HepG2 (cell line): Measurements from ENCODE around the gene BBLN. TPM values are rescaled to one million over a fixed set of nuclear protein-coding genes. Genes with fewer than 3 reads are reported as not detected.

Source experiments
- ATAC-seq: fragments of 200-7000 bp; cut with Tn5 transposase; 3 replicates; pipeline ENCODE4 v1.9.1; 2020; ENCODE audit warnings: mild to moderate bottlenecking, moderate library complexity
- BruUV-seq: library from RNA; stranded (reverse); fragments of 400-500 nt; replicated peaks from 2 replicates; lab custom pipeline; 2021; lab: Mats Ljungman, UMichigan
- CTCF ChIA-PET: fragments of 300-600 bp; formaldehyde crosslinking; extraction: SDS; loops from one replicate; lab custom pipeline; 2021; ENCODE audit warnings: low total read pairs, inconsistent platforms, low intra/inter-chr PET ratio; lab: Yijun Ruan, JAX
- POLR2A ChIA-PET: fragments of 350-600 bp; sonication (Branson Sonifier 250); formaldehyde crosslinking; loops from one replicate; lab custom pipeline; 2020; ENCODE audit warnings: antibody characterized with exemption, inconsistent platforms; lab: Yijun Ruan, JAX
- DNase-seq: peaks from one replicate; pipeline ENCODE4 v3.0.0-alpha.2; 2015; ENCODE audit warnings: low spot score
- FAIRE-seq: peaks from 3 replicates; lab custom pipeline; 2011; peaks lifted over from hg19 to GRCh38; lab: Jason Lieb, UNC
- H2AFZ ChIP-seq: one replicate; pipeline ENCODE4 v1.6.1; 2011; ENCODE audit warnings: low read length, inconsistent platforms
- H3K27ac ChIP-seq: fragments of 300-600 bp; 3 replicates; pipeline ENCODE4 v1.8.0; 2011; ENCODE audit warnings: mixed run types, mild to moderate bottlenecking, mixed read lengths, low read length, inconsistent platforms; ENCODE audit not compliant: insufficient read depth; ENCODE audit errors: extremely low read length
- H3K27me3 ChIP-seq, 2 experiments: fragments of 200-600 bp in 1 of 2; 2 replicates in 1 of 2; 3 replicates in 1 of 2; pipeline versions ENCODE4 v1.6.0 to v1.8.0; 2011; ENCODE audit warnings: low read length in 2 of 2, mild to moderate bottlenecking in 2 of 2, moderate library complexity in 2 of 2, inconsistent platforms in 1 of 2; ENCODE audit not compliant: insufficient read depth in 2 of 2, control insufficient read depth in 1 of 2
- H3K36me3 ChIP-seq, 2 experiments: fragments of 200-600 bp in 1 of 2; replicated peaks in 1 of 2; 2 replicates in 1 of 2; 3 replicates in 1 of 2; pipeline versions ENCODE4 v1.5.1 to v1.8.0; 2011; ENCODE audit warnings: low read length in 2 of 2, inconsistent platforms in 1 of 2; ENCODE audit not compliant: insufficient read depth in 2 of 2, control insufficient read depth in 1 of 2
- H3K4me1 ChIP-seq: 2 replicates; pipeline ENCODE4 v1.5.1; 2012; ENCODE audit warnings: low read length, inconsistent platforms; ENCODE audit not compliant: insufficient read depth
- H3K4me2 ChIP-seq: 2 replicates; pipeline ENCODE4 v1.6.0; 2011; ENCODE audit warnings: low read depth, low read length, inconsistent platforms
- H3K4me3 ChIP-seq, 3 experiments: fragments of 200-600 bp in 1 of 3; sonication (generic), shearing (Covaris generic) in 1 of 3; replicated peaks in 1 of 3; 2 replicates each; pipeline ENCODE4 v1.5.1; 2011 to 2016; ENCODE audit warnings: low read length in 3 of 3, inconsistent platforms in 2 of 3, low read depth in 2 of 3, mild to moderate bottlenecking in 2 of 3, control low read depth in 1 of 3, mixed read lengths in 1 of 3; ENCODE audit not compliant: insufficient read depth in 1 of 3
- H3K79me2 ChIP-seq: one replicate; pipeline ENCODE4 v1.6.1; 2011; ENCODE audit warnings: low read length, inconsistent platforms; ENCODE audit not compliant: insufficient read depth
- H3K9ac ChIP-seq: 2 replicates; pipeline ENCODE4 v1.6.0; 2011; ENCODE audit warnings: mild to moderate bottlenecking, low read depth, low read length, inconsistent platforms; ENCODE audit not compliant: insufficient read depth
- H3K9me3 ChIP-seq: 2 replicates; pipeline ENCODE4 v1.5.1; 2012; ENCODE audit warnings: mild to moderate bottlenecking, low read length
- H4K20me1 ChIP-seq: 2 replicates; pipeline ENCODE4 v1.6.0; 2011; ENCODE audit warnings: inconsistent platforms, mild to moderate bottlenecking, low read length, moderate library complexity; ENCODE audit not compliant: insufficient read depth
- AGO1 ChIP-seq: fragments of 200-400 bp; formaldehyde crosslinking; IDR thresholded peaks from 2 replicates; pipeline ENCODE4 v1.6.1; 2017; ENCODE audit warnings: mild to moderate bottlenecking, low read depth, low read length, moderate library complexity; ENCODE audit not compliant: poor library complexity, severe bottlenecking
- ARHGAP35 ChIP-seq: sonication (generic); formaldehyde crosslinking; IDR thresholded peaks from 2 replicates; pipeline ENCODE4 v1.9.0; 2022; ENCODE audit warnings: mild to moderate bottlenecking, inconsistent platforms, moderate library complexity, missing genetic modification reagents, borderline replicate concordance
- BORCS8-MEF2B ChIP-seq: sonication (generic); formaldehyde crosslinking; IDR thresholded peaks from 2 replicates; pipeline ENCODE4 v1.8.0; 2022; ENCODE audit warnings: mild to moderate bottlenecking, missing genetic modification reagents
- JUN ChIP-seq: sonication (generic); formaldehyde crosslinking; IDR thresholded peaks from 2 replicates; pipeline ENCODE4 v1.4.0; 2020; ENCODE audit warnings: mild to moderate bottlenecking, missing genetic modification reagents
- MAFF ChIP-seq: IDR thresholded peaks from 2 replicates; pipeline ENCODE4 v1.6.1; 2011; ENCODE audit warnings: low read depth, low read length, improper control_type of control experiment
- MAFK ChIP-seq, 2 experiments: IDR thresholded peaks in 1 of 2; conservative IDR thresholded peaks in 1 of 2; 2 replicates each; pipeline ENCODE4 v1.6.1; 2011; ENCODE audit warnings: improper control_type of control experiment in 2 of 2, low read length in 2 of 2
- ONECUT2 ChIP-seq: sonication (generic); formaldehyde crosslinking; IDR thresholded peaks from 2 replicates; pipeline ENCODE4 v1.4.0; 2020; ENCODE audit warnings: missing genetic modification reagents
- SP5 ChIP-seq: IDR thresholded peaks from 2 replicates; pipeline ENCODE4 v1.6.1; 2016; ENCODE audit warnings: low read depth, borderline replicate concordance
- SPEN ChIP-seq: sonication (generic); formaldehyde crosslinking; IDR thresholded peaks from 2 replicates; pipeline ENCODE4 v1.5.1; 2020; ENCODE audit warnings: low read depth, mild to moderate bottlenecking, missing genetic modification reagents
- ZBTB3 ChIP-seq: sonication (generic); formaldehyde crosslinking; IDR thresholded peaks from 2 replicates; pipeline ENCODE4 v1.4.0; 2020; ENCODE audit warnings: low read depth, mild to moderate bottlenecking, moderate library complexity, missing genetic modification reagents, borderline replicate concordance
- ZNF256 ChIP-seq: sonication (generic); formaldehyde crosslinking; conservative IDR thresholded peaks from 2 replicates; pipeline ENCODE4 v1.4.0; 2020; ENCODE audit warnings: missing genetic modification reagents
- ZNF326 ChIP-seq: sonication (generic); formaldehyde crosslinking; IDR thresholded peaks from 2 replicates; pipeline ENCODE4 v1.4.0; 2020; ENCODE audit warnings: missing genetic modification reagents, borderline replicate concordance
- ZNF550 ChIP-seq: sonication (generic); formaldehyde crosslinking; IDR thresholded peaks from 2 replicates; pipeline ENCODE4 v1.4.0; 2020; ENCODE audit warnings: mild to moderate bottlenecking, missing genetic modification reagents, borderline replicate concordance
- ZNF775 ChIP-seq: sonication (generic); formaldehyde crosslinking; IDR thresholded peaks from 2 replicates; pipeline ENCODE4 v1.4.0; 2020; ENCODE audit warnings: missing genetic modification reagents, mild to moderate bottlenecking, moderate library complexity, borderline replicate concordance
- WGBS: methylation state at CpG from one replicate; pipeline ENCODE4 v1.1.6; 2017; ENCODE audit warnings: low lambda C conversion rate; 5-methylcytosine and 5-hydroxymethylcytosine counted together
- in situ Hi-C: cut with HindIII; loops from 2 replicates; pipeline ENCODE4 v1.10.0; 2017; ENCODE audit warnings: low pct_unique_long_range_greater_than_20kb; ENCODE audit not compliant: extremely low pct_ligation_motif_present
- intact Hi-C: fragments of 100-400 bp; cut with micrococcal nuclease; formaldehyde crosslinking; loops from one replicate; pipeline ENCODE4 v1.10.0; 2022; ENCODE audit not compliant: unreplicated experiment
- polyA plus RNA-seq, 8 experiments: library from polyadenylated mRNA; depleted of rRNA in 3 of 8; stranded (reverse) in 7 of 8; unstranded in 1 of 8; fragments of >200 nt; fragmentation: Illumina TruSeq in 4 of 8; extraction: Trizol in 4 of 8; gene quantifications; 2 replicates each; pipeline versions ENCODE4 v1.2.1 to v1.2.3, GENCODE V29; 2011 to 2016; ENCODE audit warnings: low read depth in 4 of 8, missing spikeins in 1 of 8, mixed read lengths in 1 of 8; ENCODE audit not compliant: insufficient read depth in 1 of 8
- total RNA-seq, 5 experiments: library from RNA; depleted of rRNA; stranded (reverse); fragments of >200 nt; fragmentation: Illumina TruSeq; extraction: Trizol; gene quantifications; 2 replicates each; pipeline ENCODE4 v1.2.3, GENCODE V29; 2016; ENCODE audit warnings: low read depth in 1 of 5

The BBLN gene
- total and polyA plus RNA-seq, 2 of the 13 experiments (the other 11 are each of a cell fraction or from before 2014, with no cell fraction given), result 27.6 to 33.1 TPM

DNA sequence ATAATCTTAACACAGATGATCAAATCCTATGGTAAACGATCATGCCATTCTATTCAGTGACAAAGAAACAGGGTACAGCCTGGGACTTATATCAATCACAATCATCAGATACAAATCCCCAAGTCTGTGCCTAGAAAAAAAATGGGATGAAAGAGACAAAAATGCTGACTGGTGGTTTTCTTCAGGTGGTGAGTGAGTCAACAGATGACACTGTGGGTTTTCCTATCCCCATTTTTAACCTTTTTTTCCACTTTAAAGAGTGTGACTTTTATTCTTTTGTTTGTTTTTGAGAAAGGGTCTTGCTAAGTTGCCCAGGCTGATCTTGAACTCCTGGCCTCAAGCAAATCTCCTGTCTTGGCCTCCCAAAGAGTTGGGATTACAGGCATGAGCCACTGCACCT lies 28.1 kb downstream of the BBLN start:
- H3K27me3 ChIP-seq, result no peaks in the 10 kb centered on the region
- peaks cover 9% of the 10 kb centered on the region for H3K79me2 ChIP-seq
- no peak for FAIRE-seq
- H3K4me1 ChIP-seq, result peaks cover 11% of the 10 kb centered on the region
- BruUV-seq, result no TSS peak
- H2AFZ ChIP-seq, result no peak overlapping the region
- no peaks in the 10 kb centered on the region for H3K9me3 ChIP-seq
- H3K9ac ChIP-seq, result no peak overlapping the region
- no peak for TF ChIP-seq ZNF326
- no peak for TF ChIP-seq ZNF256 (CRISPR knock-in tag)
- no peak for TF ChIP-seq AGO1
- no peak for TF ChIP-seq ONECUT2 (CRISPR knock-in tag)
- no peak for TF ChIP-seq JUN (CRISPR knock-in tag)
- no peak for TF ChIP-seq SP5 (CRISPR knock-in tag)
- TF ChIP-seq BORCS8-MEF2B (CRISPR knock-in tag), result no peak
- TF ChIP-seq ZNF550 (CRISPR knock-in tag), result no peak
- TF ChIP-seq MAFK (conservative IDR thresholded peaks at IDR 0.05 in 1 of 2, IDR thresholded peaks at IDR 0.05 in 1 of 2; ENCODE audit: low read length in 2 of 2), result peak; percentile 98
- no peak for TF ChIP-seq ARHGAP35 (CRISPR knock-in tag)
- peak; percentile 98 for TF ChIP-seq MAFF
- TF ChIP-seq ZBTB3 (CRISPR knock-in tag), result no peak
- no peak for TF ChIP-seq SPEN (CRISPR knock-in tag)
- TF ChIP-seq ZNF775 (CRISPR knock-in tag), result no peak
- TF ChIP-seq, all 625 proteins: peak for 2
- in situ Hi-C loops (no loop called here), intact Hi-C loops (no loop called here)
- ATAC-seq (no peak), DNase-seq (no peak)
- CTCF ChIA-PET, result no interaction called here
- Histone ChIP-seq H3K4me3 (no peak overlapping the region), H3K4me2 (no peak overlapping the region), H3K36me3 (peaks cover 6 to 34% of the 10 kb centered on the region in 2 experiments; a peak in 4 of 5 replicates), H3K27ac (no peak overlapping the region), H4K20me1 (no peaks in the 10 kb centered on the region)
- 100% methylated on average over 1 of the region's 1 CpG for WGBS
- POLR2A ChIA-PET, result no interaction called here
